Measurements from ENCODE around the gene TRIP11. TPM values are rescaled to one million over a fixed set of nuclear protein-coding genes. Genes with fewer than 3 reads are reported as not detected.
A peak's percentile ranks its signal among the peaks of the same experiment; 100 is the strongest.

The TRIP11 gene
- total and polyA plus RNA-seq, 2 experiments from 2014 or later: 39.2 to 44.7 TPM

- H4K20me1 ChIP-seq (ENCODE audit: insufficient read depth, poor library complexity, severe bottlenecking): peaks cover 3% of the 10 kb centered on the region
- H3K27ac ChIP-seq: no peak overlapping the region
- TF ChIP-seq EZH2phosphoT487 (IDR thresholded peaks at IDR 0.05; ENCODE audit: low read depth, severe bottlenecking, unreplicated experiment): no peak
- no peak for TF ChIP-seq CTCF (IDR thresholded peaks at IDR 0.05; ENCODE audit: poor library complexity)
- TF ChIP-seq EZH2 (IDR thresholded peaks at IDR 0.05; ENCODE audit: borderline replicate concordance): no peak
- H3K4me3 ChIP-seq: no peak overlapping the region
- no peaks in the 10 kb centered on the region for H3K79me2 ChIP-seq
- no peak for DNase-seq (ENCODE audit: low spot score)
- peaks cover 3% of the 10 kb centered on the region for H3K4me1 ChIP-seq (ENCODE audit: insufficient read depth)
- 95% methylated on average over 11 of the region's 11 CpGs for WGBS (ENCODE audit: low lambda C conversion rate, missing lambda C conversion rate)
- no peak overlapping the region for H2AFZ ChIP-seq
- H3K4me2 ChIP-seq: no peak overlapping the region
- no peaks in the 10 kb centered on the region for H3K27me3 ChIP-seq
- H3K9me3 ChIP-seq (ENCODE audit: low read depth): no peaks in the 10 kb centered on the region
- H3K36me3 ChIP-seq (replicated peaks; ENCODE audit: insufficient read depth, low read depth): no peaks in the 10 kb centered on the region
- no peaks in the 10 kb centered on the region for H3K9me2 ChIP-seq (replicated peaks; ENCODE audit: insufficient read depth)
Measured at GRCh38 chr14:91931478-91932088, 108.3 kb downstream of the TRIP11 start.

GRCh38 chr14:91929700-91930099, 110.2 kb downstream of the TRIP11 start:
- no peak overlapping the region for H3K4me2 ChIP-seq

GRCh38 chr14:91927800-91928199, 112.1 kb downstream of the TRIP11 start:
- TF ChIP-seq EZH2phosphoT487 (IDR thresholded peaks at IDR 0.05; ENCODE audit: low read depth, severe bottlenecking, unreplicated experiment) (no peak), EZH2 (IDR thresholded peaks at IDR 0.05; ENCODE audit: borderline replicate concordance) (no peak), CTCF (IDR thresholded peaks at IDR 0.05; ENCODE audit: poor library complexity) (no peak)
- H3K9me2 ChIP-seq (replicated peaks; ENCODE audit: insufficient read depth): no peaks in the 10 kb centered on the region
- no peaks in the 10 kb centered on the region for H3K79me2 ChIP-seq
- no peak overlapping the region for H3K4me3 ChIP-seq
- 81% methylated on average over 5 of the region's 5 CpGs for WGBS (ENCODE audit: low lambda C conversion rate, missing lambda C conversion rate)
- peaks cover 13% of the 10 kb centered on the region for H3K4me1 ChIP-seq (ENCODE audit: insufficient read depth)
- H3K4me2 ChIP-seq: no peak overlapping the region
- no peaks in the 10 kb centered on the region for H3K9me3 ChIP-seq (ENCODE audit: low read depth)
- no peak for DNase-seq (ENCODE audit: low spot score)
- peaks cover 3% of the 10 kb centered on the region for H4K20me1 ChIP-seq (ENCODE audit: insufficient read depth, poor library complexity, severe bottlenecking)
- H2AFZ ChIP-seq: no peak overlapping the region
- no peaks in the 10 kb centered on the region for H3K36me3 ChIP-seq (replicated peaks; ENCODE audit: insufficient read depth, low read depth)
- no peaks in the 10 kb centered on the region for H3K27me3 ChIP-seq
- no peak overlapping the region for H3K27ac ChIP-seq

More at GRCh38 chr14:91929700-91930099, 110.2 kb downstream of the TRIP11 start:
- no peaks in the 10 kb centered on the region for H3K36me3 ChIP-seq (replicated peaks; ENCODE audit: insufficient read depth, low read depth)
- peaks cover 3% of the 10 kb centered on the region for H4K20me1 ChIP-seq (ENCODE audit: insufficient read depth, poor library complexity, severe bottlenecking)
- H2AFZ ChIP-seq: no peak overlapping the region
- H3K27ac ChIP-seq: no peak overlapping the region
- no peaks in the 10 kb centered on the region for H3K9me3 ChIP-seq (ENCODE audit: low read depth)
- TF ChIP-seq EZH2 (IDR thresholded peaks at IDR 0.05; ENCODE audit: borderline replicate concordance): no peak
- TF ChIP-seq EZH2phosphoT487 (IDR thresholded peaks at IDR 0.05; ENCODE audit: low read depth, severe bottlenecking, unreplicated experiment): no peak
- H3K27me3 ChIP-seq: no peaks in the 10 kb centered on the region
- 47% methylated on average over 3 of the region's 3 CpGs for WGBS (ENCODE audit: low lambda C conversion rate, missing lambda C conversion rate)
- no peaks in the 10 kb centered on the region for H3K79me2 ChIP-seq
- peaks cover 13% of the 10 kb centered on the region for H3K4me1 ChIP-seq (ENCODE audit: insufficient read depth)
- H3K9me2 ChIP-seq (replicated peaks; ENCODE audit: insufficient read depth): no peaks in the 10 kb centered on the region
- no peak overlapping the region for H3K4me3 ChIP-seq
- no peak for DNase-seq (ENCODE audit: low spot score)

- H3K36me3 ChIP-seq (replicated peaks; ENCODE audit: insufficient read depth, low read depth): no peaks in the 10 kb centered on the region
- peaks cover 13% of the 10 kb centered on the region for H3K4me1 ChIP-seq (ENCODE audit: insufficient read depth)
- H3K27me3 ChIP-seq: no peaks in the 10 kb centered on the region
- 57% methylated on average over 3 of the region's 3 CpGs for WGBS (ENCODE audit: low lambda C conversion rate, missing lambda C conversion rate)
- H3K4me3 ChIP-seq: no peak overlapping the region
- no peak overlapping the region for H2AFZ ChIP-seq
- H3K79me2 ChIP-seq: no peaks in the 10 kb centered on the region
- no peaks in the 10 kb centered on the region for H3K9me3 ChIP-seq (ENCODE audit: low read depth)
- H3K4me2 ChIP-seq: no peak overlapping the region
- peak; percentile 32 for DNase-seq (ENCODE audit: low spot score)
- peaks cover 3% of the 10 kb centered on the region for H4K20me1 ChIP-seq (ENCODE audit: insufficient read depth, poor library complexity, severe bottlenecking)
- H3K9me2 ChIP-seq (replicated peaks; ENCODE audit: insufficient read depth): no peaks in the 10 kb centered on the region
- no peak for TF ChIP-seq EZH2phosphoT487 (IDR thresholded peaks at IDR 0.05; ENCODE audit: low read depth, severe bottlenecking, unreplicated experiment)
- no peak for TF ChIP-seq EZH2 (IDR thresholded peaks at IDR 0.05; ENCODE audit: borderline replicate concordance)
- H3K27ac ChIP-seq: peak overlapping the region; percentile 36
Measured at GRCh38 chr14:91927191-91927590, 112.7 kb downstream of the TRIP11 start.

Measured in hepatocyte (in vitro differentiated cells).